ENCODE data around the gene DEAF1. TPM values are rescaled to one million over a fixed set of nuclear protein-coding genes. Genes with fewer than 3 reads are reported as not detected.

The DEAF1 gene
- total and polyA plus RNA-seq, 2 of the 13 experiments (the other 11 are each of a cell fraction or from before 2014, with no cell fraction given): 22.3 to 29.6 TPM

DNA sequence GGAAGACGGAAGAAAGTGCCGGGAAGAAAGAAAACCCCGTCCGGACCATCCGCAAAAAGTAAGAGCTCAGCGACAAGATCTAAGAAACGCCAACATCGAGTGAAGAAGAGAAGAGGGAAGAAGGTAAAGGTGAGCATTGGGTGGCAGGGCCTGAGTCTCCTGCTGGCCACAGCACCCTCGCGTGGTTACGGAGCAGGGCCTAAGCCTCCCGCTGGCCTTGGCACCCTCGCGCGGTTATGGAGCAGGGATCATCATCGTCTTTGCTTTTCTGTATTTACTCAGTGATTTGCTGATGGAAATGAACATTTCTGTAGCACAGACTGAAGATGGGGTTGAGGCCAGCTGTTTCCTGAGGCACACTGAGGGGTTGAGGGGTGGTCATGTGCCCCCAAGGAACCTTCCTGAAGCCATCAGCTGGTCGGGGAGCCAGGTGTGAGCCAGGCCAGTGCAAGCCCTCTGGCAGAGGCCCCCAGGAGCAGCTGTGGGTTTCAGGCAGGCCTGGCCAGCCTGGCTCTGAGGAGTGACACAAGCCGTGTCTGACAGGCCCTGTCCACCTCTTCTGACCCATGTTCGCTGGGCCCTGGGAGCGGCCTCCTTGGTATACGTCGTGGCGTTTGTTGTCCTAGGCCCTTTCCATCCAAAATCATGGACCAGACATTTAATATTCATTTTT, 93.3 kb downstream of the DEAF1 start:
- Histone ChIP-seq H2AFZ (ENCODE audit: low read length) (no peak overlapping the region), H4K20me1 (ENCODE audit: insufficient read depth, low read length) (0 out of 2 replicates have a peak, but pooled peaks cover 4% of the 10 kb centered on the region), H3K36me3 (replicated peaks in 1 of 2; ENCODE audit: control insufficient read depth in 1 of 2, insufficient read depth in 2 of 2, low read length in 2 of 2) (peaks cover 48 to 84% of the 10 kb centered on the region in 2 experiments), H3K4me2 (ENCODE audit: low read depth, low read length) (no peak overlapping the region), H3K4me1 (ENCODE audit: insufficient read depth, low read length) (no peaks in the 10 kb centered on the region), H3K9me3 (ENCODE audit: low read length) (no peaks in the 10 kb centered on the region), H3K79me2 (ENCODE audit: insufficient read depth, low read length) (no peaks in the 10 kb centered on the region), H3K27ac (ENCODE audit: extremely low read length, insufficient read depth, low read length) (no peak overlapping the region), H3K4me3 (replicated peaks in 1 of 3; ENCODE audit: insufficient read depth in 1 of 3, low read depth in 2 of 3, low read length in 3 of 3) (no peak overlapping the region), H3K9ac (ENCODE audit: insufficient read depth, low read depth, low read length) (no peak overlapping the region), H3K27me3 (ENCODE audit: control insufficient read depth in 1 of 2, insufficient read depth in 2 of 2, low read length in 2 of 2) (no peaks in the 10 kb centered on the region)
- no peak for DNase-seq (ENCODE audit: low spot score)
- CTCF ChIA-PET (ENCODE audit: low intra/inter-chr PET ratio, low total read pairs): no interaction called here
- BruUV-seq (replicated peaks): no TSS peak
- FAIRE-seq: no peak
- peak; percentile 12; the same call in 2 of the 3 replicates for ATAC-seq
- intact Hi-C loops (cut with micrococcal nuclease; ENCODE audit: unreplicated experiment): no loop called here
- in situ Hi-C loops (cut with HindIII; ENCODE audit: extremely low pct_ligation_motif_present, low pct_unique_long_range_greater_than_20kb): no loop called here
- POLR2A ChIA-PET: interaction anchor here (1.2 kb wide), 1 partner anchor 24 kb away, joined by 3 read pairs; no protein-coding TSS in a partner anchor
- 0 out of 2 replicates have a peak, but pooled peaks have one; percentile 29 for TF ChIP-seq ZBTB38 (CRISPR knock-in tag; IDR thresholded peaks at IDR 0.05)
- TF ChIP-seq ZSCAN12 (CRISPR knock-in tag; IDR thresholded peaks at IDR 0.05): no peak
- TF ChIP-seq ATF2 (CRISPR knock-in tag; IDR thresholded peaks at IDR 0.05): no peak
- TF ChIP-seq, protein P1, sequence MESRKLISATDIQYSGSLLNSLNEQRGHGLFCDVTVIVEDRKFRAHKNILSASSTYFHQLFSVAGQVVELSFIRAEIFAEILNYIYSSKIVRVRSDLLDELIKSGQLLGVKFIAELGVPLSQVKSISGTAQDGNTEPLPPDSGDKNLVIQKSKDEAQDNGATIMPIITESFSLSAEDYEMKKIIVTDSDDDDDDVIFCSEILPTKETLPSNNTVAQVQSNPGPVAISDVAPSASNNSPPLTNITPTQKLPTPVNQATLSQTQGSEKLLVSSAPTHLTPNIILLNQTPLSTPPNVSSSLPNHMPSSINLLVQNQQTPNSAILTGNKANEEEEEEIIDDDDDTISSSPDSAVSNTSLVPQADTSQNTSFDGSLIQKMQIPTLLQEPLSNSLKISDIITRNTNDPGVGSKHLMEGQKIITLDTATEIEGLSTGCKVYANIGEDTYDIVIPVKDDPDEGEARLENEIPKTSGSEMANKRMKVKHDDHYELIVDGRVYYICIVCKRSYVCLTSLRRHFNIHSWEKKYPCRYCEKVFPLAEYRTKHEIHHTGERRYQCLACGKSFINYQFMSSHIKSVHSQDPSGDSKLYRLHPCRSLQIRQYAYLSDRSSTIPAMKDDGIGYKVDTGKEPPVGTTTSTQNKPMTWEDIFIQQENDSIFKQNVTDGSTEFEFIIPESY (CRISPR knock-in tag; IDR thresholded peaks at IDR 0.05): peak; percentile 98
- TF ChIP-seq ZKSCAN1 (IDR thresholded peaks at IDR 0.05; ENCODE audit: low read length): no peak
- TF ChIP-seq, protein P2, sequence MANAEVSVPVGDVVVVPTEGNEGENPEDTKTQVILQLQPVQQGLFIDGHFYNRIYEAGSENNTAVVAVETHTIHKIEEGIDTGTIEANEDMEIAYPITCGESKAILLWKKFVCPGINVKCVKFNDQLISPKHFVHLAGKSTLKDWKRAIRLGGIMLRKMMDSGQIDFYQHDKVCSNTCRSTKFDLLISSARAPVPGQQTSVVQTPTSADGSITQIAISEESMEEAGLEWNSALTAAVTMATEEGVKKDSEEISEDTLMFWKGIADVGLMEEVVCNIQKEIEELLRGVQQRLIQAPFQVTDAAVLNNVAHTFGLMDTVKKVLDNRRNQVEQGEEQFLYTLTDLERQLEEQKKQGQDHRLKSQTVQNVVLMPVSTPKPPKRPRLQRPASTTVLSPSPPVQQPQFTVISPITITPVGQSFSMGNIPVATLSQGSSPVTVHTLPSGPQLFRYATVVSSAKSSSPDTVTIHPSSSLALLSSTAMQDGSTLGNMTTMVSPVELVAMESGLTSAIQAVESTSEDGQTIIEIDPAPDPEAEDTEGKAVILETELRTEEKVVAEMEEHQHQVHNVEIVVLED (CRISPR knock-in tag; IDR thresholded peaks at IDR 0.05; ENCODE audit: borderline replicate concordance): no peak
- no peak for TF ChIP-seq THAP11 (CRISPR knock-in tag; IDR thresholded peaks at IDR 0.05)
- no peak for TF ChIP-seq KLF11 (CRISPR knock-in tag; IDR thresholded peaks at IDR 0.05)
- TF ChIP-seq, protein P3, sequence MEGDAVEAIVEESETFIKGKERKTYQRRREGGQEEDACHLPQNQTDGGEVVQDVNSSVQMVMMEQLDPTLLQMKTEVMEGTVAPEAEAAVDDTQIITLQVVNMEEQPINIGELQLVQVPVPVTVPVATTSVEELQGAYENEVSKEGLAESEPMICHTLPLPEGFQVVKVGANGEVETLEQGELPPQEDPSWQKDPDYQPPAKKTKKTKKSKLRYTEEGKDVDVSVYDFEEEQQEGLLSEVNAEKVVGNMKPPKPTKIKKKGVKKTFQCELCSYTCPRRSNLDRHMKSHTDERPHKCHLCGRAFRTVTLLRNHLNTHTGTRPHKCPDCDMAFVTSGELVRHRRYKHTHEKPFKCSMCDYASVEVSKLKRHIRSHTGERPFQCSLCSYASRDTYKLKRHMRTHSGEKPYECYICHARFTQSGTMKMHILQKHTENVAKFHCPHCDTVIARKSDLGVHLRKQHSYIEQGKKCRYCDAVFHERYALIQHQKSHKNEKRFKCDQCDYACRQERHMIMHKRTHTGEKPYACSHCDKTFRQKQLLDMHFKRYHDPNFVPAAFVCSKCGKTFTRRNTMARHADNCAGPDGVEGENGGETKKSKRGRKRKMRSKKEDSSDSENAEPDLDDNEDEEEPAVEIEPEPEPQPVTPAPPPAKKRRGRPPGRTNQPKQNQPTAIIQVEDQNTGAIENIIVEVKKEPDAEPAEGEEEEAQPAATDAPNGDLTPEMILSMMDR (CRISPR knock-in tag; IDR thresholded peaks at IDR 0.05): 0 out of 2 replicates have a peak, but pooled peaks have one; percentile 11
- TF ChIP-seq, protein P4, sequence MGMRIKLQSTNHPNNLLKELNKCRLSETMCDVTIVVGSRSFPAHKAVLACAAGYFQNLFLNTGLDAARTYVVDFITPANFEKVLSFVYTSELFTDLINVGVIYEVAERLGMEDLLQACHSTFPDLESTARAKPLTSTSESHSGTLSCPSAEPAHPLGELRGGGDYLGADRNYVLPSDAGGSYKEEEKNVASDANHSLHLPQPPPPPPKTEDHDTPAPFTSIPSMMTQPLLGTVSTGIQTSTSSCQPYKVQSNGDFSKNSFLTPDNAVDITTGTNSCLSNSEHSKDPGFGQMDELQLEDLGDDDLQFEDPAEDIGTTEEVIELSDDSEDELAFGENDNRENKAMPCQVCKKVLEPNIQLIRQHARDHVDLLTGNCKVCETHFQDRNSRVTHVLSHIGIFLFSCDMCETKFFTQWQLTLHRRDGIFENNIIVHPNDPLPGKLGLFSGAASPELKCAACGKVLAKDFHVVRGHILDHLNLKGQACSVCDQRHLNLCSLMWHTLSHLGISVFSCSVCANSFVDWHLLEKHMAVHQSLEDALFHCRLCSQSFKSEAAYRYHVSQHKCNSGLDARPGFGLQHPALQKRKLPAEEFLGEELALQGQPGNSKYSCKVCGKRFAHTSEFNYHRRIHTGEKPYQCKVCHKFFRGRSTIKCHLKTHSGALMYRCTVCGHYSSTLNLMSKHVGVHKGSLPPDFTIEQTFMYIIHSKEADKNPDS (CRISPR knock-in tag; IDR thresholded peaks at IDR 0.05): no peak
- TF ChIP-seq RBM22 (optimal IDR thresholded peaks at IDR 0.05; ENCODE audit: low read length): peak; percentile 75
- 95% methylated on average over 22 of the region's 23 CpGs for WGBS (ENCODE audit: low lambda C conversion rate)
